ENCODE data around the gene SLC44A1. TPM values are rescaled to one million over a fixed set of nuclear protein-coding genes. Genes with fewer than 3 reads are reported as not detected.

Gene SLC44A1
- total and polyA plus RNA-seq, 10 of the 15 experiments (the other 5 are each of a cell fraction or from before 2014, with no cell fraction given): 2.4 to 21.2 (median 12.4) TPM

GRCh38 chr9:105376893-105377292, 132.4 kb downstream of the SLC44A1 start:
- Histone ChIP-seq H3K27me3 (replicated peaks in 1 of 2; ENCODE audit: control insufficient read depth in 2 of 2, insufficient read depth in 2 of 2, low read length in 1 of 2) (no peaks in the 10 kb centered on the region), H3K9ac (ENCODE audit: control insufficient read depth, insufficient read depth, low read length) (no peak overlapping the region), H3K27ac (ENCODE audit: control insufficient read depth, insufficient read depth) (no peak overlapping the region), H3K9me3 (replicated peaks; ENCODE audit: control insufficient read depth, insufficient read depth, low read length) (no peaks in the 10 kb centered on the region), H3K4me1 (ENCODE audit: control insufficient read depth, insufficient read depth, low read length) (no peaks in the 10 kb centered on the region), H3K4me2 (ENCODE audit: control insufficient read depth, insufficient read depth) (no peak overlapping the region), H4K20me1 (ENCODE audit: control insufficient read depth, insufficient read depth) (no peaks in the 10 kb centered on the region), H3K36me3 (ENCODE audit: control insufficient read depth in 2 of 2, insufficient read depth in 2 of 2, low read length in 1 of 2) (no peaks in the 10 kb centered on the region), H3K4me3 (no peak overlapping the region), H3K79me2 (ENCODE audit: control insufficient read depth, insufficient read depth, low read length) (no peaks in the 10 kb centered on the region), H2AFZ (ENCODE audit: control insufficient read depth, low read depth, low read length) (no peak overlapping the region)
- ChIA-PET RAD21 (ENCODE audit: unreplicated experiment) (no interaction called here), CTCF (interaction anchor here (0.9 kb wide), 1 partner anchor 12 kb away, joined by 3 read pairs; no protein-coding TSS in a partner anchor), SMC1A (ENCODE audit: uncharacterized antibody, unreplicated experiment) (interaction anchor here (0.8 kb wide), 1 partner anchor 9 kb away, joined by 3 read pairs; no protein-coding TSS in a partner anchor), POLR2A (no interaction called here)
- TF ChIP-seq MTA3 (IDR thresholded peaks at IDR 0.05; ENCODE audit: borderline replicate concordance, low read length): no peak
- no peak for TF ChIP-seq SREBF2 (IDR thresholded peaks at IDR 0.05; ENCODE audit: low read length)
- TF ChIP-seq TBL1XR1 (IDR thresholded peaks at IDR 0.05; ENCODE audit: low read depth, low read length): no peak
- no peak for TF ChIP-seq BHLHE40 (IDR thresholded peaks at IDR 0.05; ENCODE audit: borderline replicate concordance in 1 of 2, low read depth in 2 of 2, low read length in 1 of 2)
- TF ChIP-seq POU2F2 (IDR thresholded peaks at IDR 0.05; ENCODE audit: borderline replicate concordance, low read depth, low read length): no peak
- TF ChIP-seq ASH2L (IDR thresholded peaks at IDR 0.05; ENCODE audit: borderline replicate concordance, low read depth): no peak
- no peak for TF ChIP-seq SREBF1 (IDR thresholded peaks at IDR 0.05; ENCODE audit: low read length)
- TF ChIP-seq SUPT20H (IDR thresholded peaks at IDR 0.05; ENCODE audit: borderline replicate concordance, control insufficient read depth, low read depth, low read length): no peak
- TF ChIP-seq NR2C2 (IDR thresholded peaks at IDR 0.05; ENCODE audit: borderline replicate concordance, control insufficient read depth, insufficient read length, low read depth): no peak
- no peak for TF ChIP-seq CBX5 (IDR thresholded peaks at IDR 0.05; ENCODE audit: low read depth)
- TF ChIP-seq NFXL1 (IDR thresholded peaks at IDR 0.05; ENCODE audit: borderline replicate concordance): no peak
- TF ChIP-seq FOS (IDR thresholded peaks at IDR 0.05; ENCODE audit: borderline replicate concordance, extremely low read depth, insufficient read length): no peak
- TF ChIP-seq POLR2AphosphoS5 (IDR thresholded peaks at IDR 0.05; ENCODE audit: low read length): no peak
- TF ChIP-seq TCF3 (IDR thresholded peaks at IDR 0.05; ENCODE audit: borderline replicate concordance, insufficient read depth, low read depth, low read length): no peak
- no peak for TF ChIP-seq POLR2AphosphoS2 (IDR thresholded peaks at IDR 0.05; ENCODE audit: low read depth, low read length)
- no peak for TF ChIP-seq KDM1A (IDR thresholded peaks at IDR 0.05; ENCODE audit: borderline replicate concordance)
- BruUV-seq (replicated peaks): no TSS peak
- DNase-seq (ENCODE audit: low read depth, low spot score) (no peak), FAIRE-seq (no peak), ATAC-seq (no peak)
- 100% methylated on average over 1 of the region's 1 CpG for WGBS (ENCODE audit: insufficient coverage, insufficient replicate concordance, low lambda C conversion rate, missing lambda C conversion rate)
- intact Hi-C loops (cut with micrococcal nuclease; ENCODE audit: unreplicated experiment) (no loop called here), in situ Hi-C loops (cut with MboI) (no loop called here)

All from GM12878 (cell line).